ENCODE measurements around the gene TNIP3. TPM values are rescaled to one million over a fixed set of nuclear protein-coding genes. Genes with fewer than 3 reads are reported as not detected.

Gene TNIP3
- total RNA-seq, 1 donor from 2014 or later: 0.24 TPM

- H3K36me3 Mint-ChIP-seq: no peaks in the 10 kb centered on the region
- H3K27me3 Mint-ChIP-seq: no peaks in the 10 kb centered on the region
- no peak overlapping the region for H3K27ac Mint-ChIP-seq
- no peak for DNase-seq (ENCODE audit: extremely low spot score, unreplicated experiment)
- no peak overlapping the region for H3K4me3 Mint-ChIP-seq
- no peak for TF ChIP-seq CTCF (conservative IDR thresholded peaks at IDR 0.05)
- peaks cover 11% of the 10 kb centered on the region for H3K4me1 Mint-ChIP-seq (ENCODE audit: unreplicated experiment)
- H3K9me3 Mint-ChIP-seq: no peaks in the 10 kb centered on the region
Measured at GRCh38 chr4:121199742-121200561, 35.8 kb upstream of the TNIP3 start.

GRCh38 chr4:121198251-121198650 is 34.1 kb upstream of the TNIP3 start:
- H3K27ac Mint-ChIP-seq: no peak overlapping the region
- TF ChIP-seq CTCF (conservative IDR thresholded peaks at IDR 0.05): no peak
- H3K27me3 Mint-ChIP-seq: no peaks in the 10 kb centered on the region
- no peak overlapping the region for H3K4me3 Mint-ChIP-seq
- no peaks in the 10 kb centered on the region for H3K36me3 Mint-ChIP-seq
- H3K9me3 Mint-ChIP-seq: no peaks in the 10 kb centered on the region
- peaks cover 11% of the 10 kb centered on the region for H3K4me1 Mint-ChIP-seq (ENCODE audit: unreplicated experiment)
- DNase-seq (ENCODE audit: extremely low spot score, unreplicated experiment): no peak

- H3K27me3 Mint-ChIP-seq: peaks cover 9% of the 10 kb centered on the region
- H3K4me3 Mint-ChIP-seq: no peak overlapping the region
Measured at GRCh38 chr4:121195649-121196048, 31.5 kb upstream of the TNIP3 start.

GRCh38 chr4:121192480-121192879 is 28.4 kb upstream of the TNIP3 start:
- no peak overlapping the region for H3K4me3 Mint-ChIP-seq
- H3K27me3 Mint-ChIP-seq: peaks cover 25% of the 10 kb centered on the region
- H3K27ac Mint-ChIP-seq: no peak overlapping the region
- DNase-seq (ENCODE audit: extremely low spot score, unreplicated experiment): no peak
- H3K4me1 Mint-ChIP-seq (ENCODE audit: unreplicated experiment): peaks cover 9% of the 10 kb centered on the region
- no peaks in the 10 kb centered on the region for H3K36me3 Mint-ChIP-seq
- H3K9me3 Mint-ChIP-seq: no peaks in the 10 kb centered on the region
- TF ChIP-seq CTCF (conservative IDR thresholded peaks at IDR 0.05): peak; percentile 90

More at GRCh38 chr4:121195649-121196048, 31.5 kb upstream of the TNIP3 start:
- DNase-seq (ENCODE audit: extremely low spot score, unreplicated experiment): no peak
- Mint-ChIP-seq H3K27ac (no peak overlapping the region), H3K9me3 (no peaks in the 10 kb centered on the region), H3K4me1 (ENCODE audit: unreplicated experiment) (peaks cover 16% of the 10 kb centered on the region), H3K36me3 (no peaks in the 10 kb centered on the region)
- no peak for TF ChIP-seq CTCF (conservative IDR thresholded peaks at IDR 0.05)

- H3K27ac Mint-ChIP-seq: no peak overlapping the region
- no peak for DNase-seq (ENCODE audit: extremely low spot score, unreplicated experiment)
- peaks cover 9% of the 10 kb centered on the region for H3K4me1 Mint-ChIP-seq (ENCODE audit: unreplicated experiment)
- H3K36me3 Mint-ChIP-seq: no peaks in the 10 kb centered on the region
- no peaks in the 10 kb centered on the region for H3K9me3 Mint-ChIP-seq
- no peak overlapping the region for H3K4me3 Mint-ChIP-seq
- TF ChIP-seq CTCF (conservative IDR thresholded peaks at IDR 0.05): no peak
- H3K27me3 Mint-ChIP-seq: peaks cover 28% of the 10 kb centered on the region
Measured at GRCh38 chr4:121192013-121192412, 27.9 kb upstream of the TNIP3 start.

Data from type B pancreatic cell (in vitro differentiated cells).